Smooth muscle cell (in vitro differentiated cells): ENCODE measurements around the gene DAZAP1. TPM values are rescaled to one million over a fixed set of nuclear protein-coding genes. Genes with fewer than 3 reads are reported as not detected.

Experiments used
- DNase-seq: peaks from one replicate; lab custom pipeline; 2025; ENCODE audit not compliant: unreplicated experiment; lab: John Stamatoyannopoulos, UW
- H2AFZ ChIP-seq: fragments of 200-600 bp; sonication (generic); 2 replicates; pipeline ENCODE4 v1.6.0; 2016; ENCODE audit warnings: antibody characterized with exemption, low read depth, mild to moderate bottlenecking
- H3F3A ChIP-seq: fragments of 200-600 bp; sonication (generic); 2 replicates; pipeline ENCODE4 v1.6.0; 2017; ENCODE audit warnings: antibody characterized with exemption, low read depth
- H3K27ac ChIP-seq: fragments of 200-600 bp; sonication (generic); 2 replicates; pipeline ENCODE4 v1.5.1; 2016; ENCODE audit warnings: low read depth, mild to moderate bottlenecking
- H3K27me3 ChIP-seq: fragments of 200-600 bp; sonication (generic); 2 replicates; pipeline ENCODE4 v1.6.1; 2016; ENCODE audit warnings: low read depth, mild to moderate bottlenecking
- H3K36me3 ChIP-seq: fragments of 200-600 bp; sonication (generic); 2 replicates; pipeline ENCODE4 v1.5.1; 2016; ENCODE audit warnings: low read depth
- H3K4me1 ChIP-seq: fragments of 200-600 bp; sonication (generic); 2 replicates; pipeline ENCODE4 v1.5.1; 2016; ENCODE audit warnings: low read depth
- H3K4me2 ChIP-seq: fragments of 200-600 bp; sonication (generic); 2 replicates; pipeline ENCODE4 v1.6.0; 2016; ENCODE audit warnings: mild to moderate bottlenecking
- H3K4me3 ChIP-seq: fragments of 200-600 bp; sonication (generic); 2 replicates; pipeline ENCODE4 v1.5.1; 2016; ENCODE audit warnings: mild to moderate bottlenecking
- H3K79me2 ChIP-seq: fragments of 200-600 bp; sonication (generic); 2 replicates; pipeline ENCODE4 v1.6.0; 2016; ENCODE audit warnings: low read depth, mild to moderate bottlenecking
- H3K9ac ChIP-seq: fragments of 200-600 bp; sonication (generic); 2 replicates; pipeline ENCODE4 v1.6.0; 2016; ENCODE audit warnings: low read depth
- H3K9me3 ChIP-seq: fragments of 200-600 bp; sonication (generic); replicated peaks from 2 replicates; pipeline ENCODE4 v1.5.1; 2016; ENCODE audit warnings: low read depth
- H4K20me1 ChIP-seq: fragments of 200-600 bp; sonication (generic); 2 replicates; pipeline ENCODE4 v1.6.0; 2016; ENCODE audit warnings: low read depth
- CTCF ChIP-seq: fragments of 200-600 bp; sonication (generic); IDR thresholded peaks from 2 replicates; pipeline ENCODE4 v1.5.1; 2017; ENCODE audit warnings: borderline replicate concordance, mild to moderate bottlenecking, antibody characterized with exemption; ENCODE audit not compliant: insufficient read depth, poor library complexity, severe bottlenecking
- WGBS: methylation state at CpG from one replicate; pipeline ENCODE4 v1.1.7; 2016; ENCODE audit warnings: low lambda C conversion rate; 5-methylcytosine and 5-hydroxymethylcytosine counted together
- polyA plus RNA-seq: library from polyadenylated mRNA; unstranded; fragments of >200 nt; fragmentation: Nextera tagmentation; extraction: Ambion mirVana; gene quantifications from 2 replicates; pipeline ENCODE4 v1.2.1, GENCODE V29; 2016
- total RNA-seq: library from RNA; depleted of rRNA; stranded (reverse); fragments of >200 nt; gene quantifications from 2 replicates; pipeline ENCODE4 v1.2.3, GENCODE V29; 2014

The DAZAP1 gene
- total and polyA plus RNA-seq, 2 experiments from 2014 or later: 35.5 to 41.7 TPM

GRCh38 chr19:1430246-1430645 lies 22.9 kb downstream of the DAZAP1 start:
- DNase-seq: no peak
- Histone ChIP-seq H3K9ac (no peak overlapping the region), H3K4me1 (no peaks in the 10 kb centered on the region), H3K27ac (no peak overlapping the region), H2AFZ (no peak overlapping the region), H3K36me3 (no peaks in the 10 kb centered on the region), H3K4me3 (no peak overlapping the region), H3K9me3 (no peaks in the 10 kb centered on the region), H3K4me2 (no peak overlapping the region), H3K79me2 (peaks cover 15% of the 10 kb centered on the region), H3F3A (peaks cover 1% of the 10 kb centered on the region), H4K20me1 (peaks cover 65% of the 10 kb centered on the region), H3K27me3 (no peaks in the 10 kb centered on the region)
- no peak for TF ChIP-seq CTCF
- 96% methylated on average over 9 of the region's 14 CpGs for WGBS

- H3K9ac ChIP-seq: no peak overlapping the region
- H3F3A ChIP-seq: peaks cover 7% of the 10 kb centered on the region
- H3K4me1 ChIP-seq: no peaks in the 10 kb centered on the region
- no peak overlapping the region for H3K4me3 ChIP-seq
- no peak for DNase-seq
- no peaks in the 10 kb centered on the region for H3K9me3 ChIP-seq
- no peaks in the 10 kb centered on the region for H3K36me3 ChIP-seq
- H3K79me2 ChIP-seq: peaks cover 8% of the 10 kb centered on the region
- H4K20me1 ChIP-seq: peaks cover 53% of the 10 kb centered on the region
- TF ChIP-seq CTCF: no peak
- no peak overlapping the region for H2AFZ ChIP-seq
- WGBS: 97% methylated on average over 24 of the region's 24 CpGs
- H3K27ac ChIP-seq: no peak overlapping the region
- H3K4me2 ChIP-seq: no peak overlapping the region
- H3K27me3 ChIP-seq: no peaks in the 10 kb centered on the region
Measured at GRCh38 chr19:1431759-1432506, 24.5 kb downstream of the DAZAP1 start.

GRCh38 chr19:1432507-1432887 lies 25.1 kb downstream of the DAZAP1 start:
- peaks cover 10% of the 10 kb centered on the region for H3F3A ChIP-seq
- no peak overlapping the region for H3K4me2 ChIP-seq
- 100% methylated on average over 16 of the region's 16 CpGs for WGBS
- H4K20me1 ChIP-seq: peaks cover 48% of the 10 kb centered on the region
- H3K9me3 ChIP-seq: no peaks in the 10 kb centered on the region
- peaks cover 8% of the 10 kb centered on the region for H3K79me2 ChIP-seq
- H2AFZ ChIP-seq: no peak overlapping the region
- H3K4me3 ChIP-seq: no peak overlapping the region
- no peaks in the 10 kb centered on the region for H3K27me3 ChIP-seq
- H3K9ac ChIP-seq: no peak overlapping the region
- TF ChIP-seq CTCF: no peak
- H3K27ac ChIP-seq: no peak overlapping the region
- DNase-seq: no peak
- no peaks in the 10 kb centered on the region for H3K4me1 ChIP-seq
- H3K36me3 ChIP-seq: no peaks in the 10 kb centered on the region
